GM19438 (cell line): Measurements from ENCODE around the gene FLT3LG.
A peak's percentile ranks its signal among the peaks of the same experiment; 100 is the strongest.
"Not testable (repeated sequence)": the region's sequence is repeated elsewhere in the genome, so short reads cannot be mapped to it uniquely, and the experiment has no call there.

Source experiments
- ATAC-seq: cut with Tn5 transposase; IDR thresholded peaks from one replicate; pipeline ENCODE4 v1.9.1; 2021; ENCODE audit warnings: low read depth; ENCODE audit not compliant: unreplicated experiment

FLT3LG gene

GRCh38 chr19:49461130-49461529 is 12.9 kb upstream of the FLT3LG start:
- not testable (repeated sequence) for ATAC-seq

GRCh38 chr19:49461656-49462055 is 12.4 kb upstream of the FLT3LG start:
- ATAC-seq, result no peak

- no peak for ATAC-seq
Observed at GRCh38 chr19:49462492-49462891, 11.5 kb upstream of the FLT3LG start.

- no peak for ATAC-seq
Observed at GRCh38 chr19:49463960-49464740, 9.9 kb upstream of the FLT3LG start.

DNA sequence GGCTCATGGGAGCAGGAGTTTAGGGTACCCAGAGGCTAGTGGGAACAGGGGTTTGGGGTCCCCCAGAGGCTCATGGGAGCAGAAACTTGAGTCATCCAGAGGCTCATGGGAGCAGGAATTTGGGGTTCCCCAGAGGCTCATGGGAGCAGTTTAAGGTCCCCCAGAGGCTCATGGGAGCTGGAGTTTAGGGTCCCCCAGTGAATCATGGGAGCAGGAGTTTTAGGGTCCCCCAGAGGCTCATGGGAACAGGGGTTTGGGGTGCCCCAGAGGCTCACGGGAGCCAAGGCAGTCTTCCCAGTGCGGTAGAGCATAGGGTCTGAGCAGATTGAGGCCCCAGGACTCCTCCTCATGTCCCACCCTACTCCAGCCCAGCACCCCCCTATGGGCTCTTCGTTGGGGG is 8.6 kb upstream of the FLT3LG start:
- ATAC-seq, result no peak

DNA sequence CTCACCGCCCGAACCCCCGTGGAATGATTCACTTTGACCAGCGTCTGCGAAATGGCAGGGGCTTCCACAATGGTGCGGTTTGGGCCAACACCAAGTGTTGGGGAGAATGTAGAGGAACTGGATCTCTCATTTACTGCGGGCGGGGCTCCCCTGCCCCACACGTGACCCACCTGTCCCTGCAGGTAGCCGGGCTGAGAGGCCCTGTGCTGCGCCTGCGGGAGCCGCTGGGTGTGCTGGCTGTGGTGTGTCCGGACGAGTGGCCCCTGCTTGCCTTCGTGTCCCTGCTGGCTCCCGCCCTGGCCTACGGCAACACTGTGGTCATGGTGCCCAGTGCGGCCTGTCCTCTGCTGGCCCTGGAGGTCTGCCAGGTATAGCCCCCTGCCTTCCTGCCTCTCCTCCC is 5.8 kb upstream of the FLT3LG start:
- no peak for ATAC-seq

DNA sequence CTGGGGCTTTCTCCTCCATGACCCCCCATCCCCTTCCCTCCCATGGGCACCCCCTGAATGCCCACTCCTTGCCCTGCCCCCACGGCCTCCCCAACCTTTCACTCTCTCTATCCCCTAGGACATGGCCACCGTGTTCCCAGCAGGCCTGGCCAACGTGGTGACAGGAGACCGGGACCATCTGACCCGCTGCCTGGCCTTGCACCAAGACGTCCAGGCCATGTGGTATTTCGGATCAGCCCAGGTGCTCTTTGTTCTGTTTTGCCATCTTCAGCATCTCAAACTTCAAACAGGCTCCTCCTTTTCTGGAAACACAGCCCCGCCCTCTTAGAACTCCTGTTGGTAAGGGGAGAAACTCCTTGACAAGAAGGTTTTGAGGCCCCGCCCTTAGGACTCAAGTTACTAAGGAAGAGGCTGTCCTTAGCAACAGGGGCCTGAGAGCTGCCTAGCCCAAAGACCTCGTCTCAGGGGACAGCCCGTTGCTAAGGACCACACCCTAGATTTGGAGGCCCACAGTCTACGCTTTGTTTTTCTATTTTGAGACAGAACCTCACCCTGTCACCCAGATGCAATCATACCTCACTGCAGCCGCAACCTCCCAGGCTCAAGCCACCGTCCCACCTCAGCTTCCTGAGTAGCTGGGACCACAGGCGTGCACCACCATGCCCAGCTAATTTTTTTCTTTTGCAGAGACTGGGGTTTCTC is 5.1 kb upstream of the FLT3LG start:
- ATAC-seq, result peak; percentile 46

DNA sequence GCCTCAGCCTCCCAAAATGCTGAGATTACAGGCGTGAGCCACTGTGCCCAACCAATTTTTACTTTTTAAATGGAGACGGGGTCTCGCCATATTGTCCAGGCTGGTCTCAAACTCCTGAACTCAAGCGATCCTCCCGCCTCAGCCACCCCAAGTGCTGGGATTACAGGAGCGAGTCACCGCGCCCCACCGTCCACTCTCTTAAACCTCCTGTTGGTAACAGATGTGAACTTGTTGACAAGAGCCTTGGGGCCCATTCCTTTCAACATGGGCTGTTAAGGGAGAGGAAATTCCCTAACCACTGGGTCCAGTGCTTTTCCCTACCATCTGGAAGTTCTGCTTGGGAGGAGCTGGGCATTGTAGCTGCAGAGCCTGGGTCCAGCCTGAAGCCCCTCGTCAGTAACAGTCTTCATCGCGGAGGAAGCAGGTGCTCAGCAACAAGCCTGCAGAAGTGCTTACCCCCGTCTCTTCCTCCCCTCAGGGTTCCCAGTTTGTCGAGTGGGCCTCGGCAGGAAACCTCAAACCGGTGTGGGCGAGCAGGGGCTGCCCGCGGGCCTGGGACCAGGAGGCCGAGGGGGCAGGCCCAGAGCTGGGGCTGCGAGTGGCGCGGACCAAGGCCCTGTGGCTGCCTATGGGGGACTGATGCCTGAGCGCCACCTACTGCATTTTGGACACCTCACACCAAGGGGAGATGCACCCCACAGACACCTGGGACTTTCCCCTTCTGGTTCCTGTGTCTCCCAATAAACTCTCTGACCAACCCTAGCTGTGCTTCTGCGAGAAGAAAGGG is 4.0 kb upstream of the FLT3LG start:
- peak; percentile 41 for ATAC-seq

- no peak for ATAC-seq
Observed at GRCh38 chr19:49470615-49470978, 3.4 kb upstream of the FLT3LG start.

DNA sequence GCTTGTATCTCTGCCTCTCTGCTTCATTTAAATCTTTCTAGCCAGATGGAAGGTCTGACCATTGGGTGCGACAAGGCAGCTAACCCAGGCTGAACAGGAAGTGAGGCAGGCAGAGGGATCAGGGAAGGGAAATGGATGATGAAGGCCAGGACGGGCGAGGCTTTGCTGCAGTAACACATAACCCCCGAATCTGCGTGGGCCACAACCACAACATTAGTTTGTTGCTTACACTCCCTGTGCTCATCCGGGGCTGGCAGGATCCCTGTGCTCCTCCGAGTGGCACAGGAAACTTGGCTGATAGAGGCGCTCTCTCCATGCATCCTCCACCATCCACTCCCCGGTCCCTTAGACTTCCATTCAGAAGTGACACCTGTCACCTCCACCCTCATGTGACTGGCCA is 1.1 kb upstream of the FLT3LG start:
- ATAC-seq, result no peak

GRCh38 chr19:49473501-49473867 is 531 bp upstream of the FLT3LG start:
- not testable (repeated sequence) for ATAC-seq

- no peak for ATAC-seq
Observed at GRCh38 chr19:49474542-49474924, 518 bp downstream of the FLT3LG start.

- ATAC-seq, result no peak
Observed at GRCh38 chr19:49475191-49475917, 1.3 kb downstream of the FLT3LG start.

DNA sequence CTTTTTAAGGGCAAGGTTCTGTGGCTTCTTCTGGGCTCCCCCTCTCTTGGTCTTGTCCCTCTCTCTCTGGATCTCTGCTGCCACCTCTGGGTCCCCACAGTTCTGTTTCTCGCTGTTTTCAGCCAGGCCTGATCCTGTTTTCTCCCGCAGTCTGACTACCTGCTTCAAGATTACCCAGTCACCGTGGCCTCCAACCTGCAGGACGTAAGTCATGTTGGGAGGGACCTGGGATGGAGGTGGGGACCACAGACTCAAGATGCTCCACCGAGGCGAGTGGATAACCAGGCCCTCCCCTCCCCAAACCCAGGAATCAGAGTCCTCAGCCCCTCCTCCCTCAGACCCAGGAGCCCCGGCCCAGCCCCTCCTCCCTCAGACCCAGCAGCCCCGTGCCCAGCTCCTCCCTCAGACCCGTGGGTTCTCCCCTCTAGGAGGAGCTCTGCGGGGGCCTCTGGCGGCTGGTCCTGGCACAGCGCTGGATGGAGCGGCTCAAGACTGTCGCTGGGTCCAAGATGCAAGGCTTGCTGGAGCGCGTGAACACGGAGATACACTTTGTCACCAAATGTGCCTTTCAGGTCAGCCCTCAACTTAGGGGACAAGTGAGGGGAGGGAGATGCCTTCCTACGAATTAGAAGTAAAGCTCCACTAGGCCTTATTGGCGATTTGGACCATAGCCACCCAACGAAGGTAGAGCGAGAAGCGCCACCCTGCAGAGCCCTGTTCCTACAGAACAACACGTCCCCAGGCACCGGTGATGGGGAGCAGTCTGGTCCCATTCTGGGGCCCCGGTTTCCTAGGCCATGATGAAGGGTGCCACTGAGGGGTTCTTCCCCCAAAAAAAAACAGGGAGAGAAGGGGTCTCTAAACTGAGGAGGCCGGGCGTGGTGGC is 2.2 kb downstream of the FLT3LG start:
- no peak for ATAC-seq

GRCh38 chr19:49479975-49480628 is 6.1 kb downstream of the FLT3LG start:
- ATAC-seq, result no peak

DNA sequence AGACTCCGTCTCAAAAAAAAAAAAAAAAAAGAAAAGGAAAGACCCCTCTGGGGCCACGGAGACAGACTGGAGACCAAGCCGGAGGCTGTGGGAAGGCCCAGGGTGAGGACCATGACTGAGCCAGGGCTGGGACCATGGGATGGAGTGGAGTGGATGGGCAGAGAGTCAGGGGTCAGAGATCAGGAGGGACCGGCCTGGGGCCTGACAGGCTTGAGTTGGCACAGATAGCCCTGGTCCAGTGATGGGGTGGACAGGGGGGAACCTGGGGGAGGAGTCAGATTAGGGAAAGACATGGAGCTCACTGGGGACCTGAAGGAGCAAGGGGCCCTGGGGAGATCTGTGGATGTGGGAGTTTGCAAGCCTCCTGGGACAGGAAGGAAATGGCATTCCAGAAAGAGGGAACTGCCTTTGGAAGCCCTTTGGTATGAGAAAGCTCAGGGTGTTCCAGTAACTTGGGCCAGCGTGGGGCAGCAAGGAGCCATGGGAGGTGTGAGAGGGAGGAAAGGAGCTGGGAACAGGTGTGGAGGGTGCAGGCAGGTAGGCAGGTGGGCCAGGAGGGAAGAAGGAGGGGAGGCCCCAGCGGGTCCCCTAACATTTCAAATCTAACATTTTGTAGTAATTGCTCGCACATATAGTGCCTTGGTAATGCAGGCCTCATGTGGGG is 7.1 kb downstream of the FLT3LG start:
- ATAC-seq, result no peak

DNA sequence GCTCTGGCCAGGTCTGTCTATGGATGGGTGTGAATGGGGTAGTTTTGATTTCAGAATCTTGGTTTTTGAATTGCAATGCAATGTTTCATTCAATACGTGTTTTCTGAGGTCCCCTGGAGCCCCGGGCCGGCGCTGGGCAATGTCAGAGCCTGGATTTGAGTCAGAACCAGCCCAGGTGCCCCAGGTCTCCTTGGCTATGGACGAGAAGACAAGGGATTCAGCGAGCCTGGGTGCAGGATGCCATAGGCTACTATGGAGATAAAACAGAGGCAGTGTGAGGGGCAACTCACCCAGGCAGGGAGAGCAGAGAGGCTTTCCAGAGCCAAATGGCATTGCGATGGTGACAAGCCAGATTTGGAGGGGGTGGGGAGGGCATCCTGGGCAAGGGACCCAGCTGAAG is 12.2 kb downstream of the FLT3LG start:
- no peak for ATAC-seq

DNA sequence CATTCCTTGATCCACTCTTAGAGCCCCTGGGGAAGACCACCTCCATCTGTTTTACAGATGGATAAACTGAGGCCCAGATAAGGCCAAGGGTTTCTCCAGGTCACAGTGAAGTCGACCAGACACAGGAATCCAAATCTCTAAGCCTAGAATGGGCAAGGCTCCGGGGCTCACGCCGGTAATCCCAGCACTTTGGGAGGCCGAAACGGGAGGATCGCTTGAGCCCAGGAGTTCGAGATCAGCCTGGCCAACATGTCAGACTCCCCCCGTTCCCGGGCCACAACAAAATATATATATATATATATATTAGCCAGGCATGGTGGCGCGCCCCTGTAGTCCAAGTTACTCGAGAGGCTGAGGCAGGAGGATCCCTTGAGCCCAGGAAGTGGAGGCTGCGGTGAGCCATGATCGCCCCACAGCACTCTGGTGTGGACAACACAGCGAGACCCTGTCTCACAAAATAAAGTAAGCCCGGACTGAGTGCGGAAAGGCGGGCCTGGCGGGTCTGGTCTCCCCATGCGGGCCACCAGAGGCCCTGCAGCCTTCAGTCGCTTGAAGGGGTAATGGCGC is 12.8 kb downstream of the FLT3LG start:
- no peak for ATAC-seq
